HEK293 (cell line): ENCODE results near the gene GLRX.

Experiments
- SETDB1 ChIP-seq: IDR thresholded peaks from one replicate; pipeline ENCODE4 v1.6.1; 2017; ENCODE audit warnings: mild to moderate bottlenecking, low read length, moderate library complexity, mixed read lengths; ENCODE audit not compliant: insufficient read length
- ZBTB1 ChIP-seq: fragments of 450-650 bp; formaldehyde crosslinking; IDR thresholded peaks from 2 replicates; pipeline ENCODE4 v1.5.1; 2016; ENCODE audit warnings: missing biosample characterization, missing genetic modification characterization
- ZBTB10 ChIP-seq: fragments of 450-650 bp; formaldehyde crosslinking; IDR thresholded peaks from 2 replicates; pipeline ENCODE4 v1.5.1; 2016; ENCODE audit warnings: missing biosample characterization, missing genetic modification characterization
- ZBTB26 ChIP-seq: fragments of 450-650 bp; formaldehyde crosslinking; optimal IDR thresholded peaks from 2 replicates; pipeline ENCODE3; 2016; ENCODE audit warnings: missing biosample characterization, mild to moderate bottlenecking, missing genetic modification characterization
- ZBTB49 ChIP-seq: fragments of 450-650 bp; formaldehyde crosslinking; IDR thresholded peaks from 2 replicates; pipeline ENCODE4 v1.5.1; 2016; ENCODE audit warnings: missing biosample characterization, missing genetic modification characterization, low read depth
- ZNF184 ChIP-seq: fragments of 450-650 bp; IDR thresholded peaks from 2 replicates; pipeline ENCODE4 v1.5.1; 2018; ENCODE audit warnings: missing biosample characterization, mild to moderate bottlenecking, missing genetic modification characterization
- ZNF529 ChIP-seq: fragments of 450-650 bp; formaldehyde crosslinking; IDR thresholded peaks from 2 replicates; pipeline ENCODE4 v1.5.1; 2017; ENCODE audit warnings: missing genetic modification characterization, missing biosample characterization; ENCODE audit not compliant: insufficient replicate concordance
- ZNF549 ChIP-seq: fragments of 450-650 bp; IDR thresholded peaks from 2 replicates; pipeline ENCODE4 v1.5.1; 2018; ENCODE audit warnings: missing biosample characterization, missing genetic modification characterization, mild to moderate bottlenecking, inconsistent platforms, moderate library complexity
- ZSCAN23 ChIP-seq: fragments of 450-650 bp; formaldehyde crosslinking; IDR thresholded peaks from 2 replicates; pipeline ENCODE4 v1.5.1; 2016; ENCODE audit warnings: missing biosample characterization, missing genetic modification characterization
- TF ChIP-seq, protein P1 (sequence below): fragments of 450-650 bp; formaldehyde crosslinking; IDR thresholded peaks from 2 replicates; pipeline ENCODE4 v1.5.1; 2016; ENCODE audit warnings: missing biosample characterization, missing genetic modification characterization
- TF ChIP-seq, protein P2 (sequence below): fragments of 450-650 bp; formaldehyde crosslinking; IDR thresholded peaks from 2 replicates; pipeline ENCODE4 v1.5.1; 2017; ENCODE audit warnings: missing biosample characterization, missing genetic modification characterization
- TF ChIP-seq, protein P3 (sequence below): fragments of 450-650 bp; formaldehyde crosslinking; IDR thresholded peaks from 2 replicates; pipeline ENCODE4 v1.5.1; 2016; ENCODE audit warnings: missing biosample characterization, missing genetic modification characterization

DNA sequence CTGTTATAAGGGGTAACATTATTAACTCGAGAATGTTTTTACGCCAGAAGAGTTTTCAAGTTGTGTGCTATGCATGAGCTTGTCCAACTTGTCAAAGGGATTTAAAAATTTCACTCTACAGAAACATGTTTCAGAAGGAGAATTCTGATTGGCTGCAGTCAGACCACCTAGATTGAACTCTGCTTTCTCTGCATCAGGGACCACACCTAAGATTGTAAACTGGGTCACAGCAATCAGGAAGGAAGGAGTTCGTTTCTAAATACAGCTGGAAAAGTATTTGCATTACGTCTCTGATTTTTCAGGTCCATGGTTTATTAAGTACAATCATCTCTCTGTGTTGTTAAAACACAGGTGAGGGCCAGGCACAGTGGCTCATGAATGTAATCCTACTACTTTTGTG, 5.8 kb downstream of the GLRX start:
- TF ChIP-seq ZNF529 (tag by site-specific recombination) = no peak
- TF ChIP-seq, protein P1, sequence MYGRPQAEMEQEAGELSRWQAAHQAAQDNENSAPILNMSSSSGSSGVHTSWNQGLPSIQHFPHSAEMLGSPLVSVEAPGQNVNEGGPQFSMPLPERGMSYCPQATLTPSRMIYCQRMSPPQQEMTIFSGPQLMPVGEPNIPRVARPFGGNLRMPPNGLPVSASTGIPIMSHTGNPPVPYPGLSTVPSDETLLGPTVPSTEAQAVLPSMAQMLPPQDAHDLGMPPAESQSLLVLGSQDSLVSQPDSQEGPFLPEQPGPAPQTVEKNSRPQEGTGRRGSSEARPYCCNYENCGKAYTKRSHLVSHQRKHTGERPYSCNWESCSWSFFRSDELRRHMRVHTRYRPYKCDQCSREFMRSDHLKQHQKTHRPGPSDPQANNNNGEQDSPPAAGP (tag by site-specific recombination) = no peak
- no peak for TF ChIP-seq ZSCAN23
- no peak for TF ChIP-seq ZBTB26 (tag by site-specific recombination)
- no peak for TF ChIP-seq ZNF184
- TF ChIP-seq SETDB1 = no peak
- no peak for TF ChIP-seq ZBTB1 (tag by site-specific recombination)
- TF ChIP-seq, protein P2, sequence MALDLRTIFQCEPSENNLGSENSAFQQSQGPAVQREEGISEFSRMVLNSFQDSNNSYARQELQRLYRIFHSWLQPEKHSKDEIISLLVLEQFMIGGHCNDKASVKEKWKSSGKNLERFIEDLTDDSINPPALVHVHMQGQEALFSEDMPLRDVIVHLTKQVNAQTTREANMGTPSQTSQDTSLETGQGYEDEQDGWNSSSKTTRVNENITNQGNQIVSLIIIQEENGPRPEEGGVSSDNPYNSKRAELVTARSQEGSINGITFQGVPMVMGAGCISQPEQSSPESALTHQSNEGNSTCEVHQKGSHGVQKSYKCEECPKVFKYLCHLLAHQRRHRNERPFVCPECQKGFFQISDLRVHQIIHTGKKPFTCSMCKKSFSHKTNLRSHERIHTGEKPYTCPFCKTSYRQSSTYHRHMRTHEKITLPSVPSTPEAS (tag by site-specific recombination) = no peak
- no peak for TF ChIP-seq ZBTB49 (tag by site-specific recombination)
- TF ChIP-seq ZBTB10 (tag by site-specific recombination) = no peak
- TF ChIP-seq ZNF549 (tag by site-specific recombination) = no peak
- TF ChIP-seq, protein P3, sequence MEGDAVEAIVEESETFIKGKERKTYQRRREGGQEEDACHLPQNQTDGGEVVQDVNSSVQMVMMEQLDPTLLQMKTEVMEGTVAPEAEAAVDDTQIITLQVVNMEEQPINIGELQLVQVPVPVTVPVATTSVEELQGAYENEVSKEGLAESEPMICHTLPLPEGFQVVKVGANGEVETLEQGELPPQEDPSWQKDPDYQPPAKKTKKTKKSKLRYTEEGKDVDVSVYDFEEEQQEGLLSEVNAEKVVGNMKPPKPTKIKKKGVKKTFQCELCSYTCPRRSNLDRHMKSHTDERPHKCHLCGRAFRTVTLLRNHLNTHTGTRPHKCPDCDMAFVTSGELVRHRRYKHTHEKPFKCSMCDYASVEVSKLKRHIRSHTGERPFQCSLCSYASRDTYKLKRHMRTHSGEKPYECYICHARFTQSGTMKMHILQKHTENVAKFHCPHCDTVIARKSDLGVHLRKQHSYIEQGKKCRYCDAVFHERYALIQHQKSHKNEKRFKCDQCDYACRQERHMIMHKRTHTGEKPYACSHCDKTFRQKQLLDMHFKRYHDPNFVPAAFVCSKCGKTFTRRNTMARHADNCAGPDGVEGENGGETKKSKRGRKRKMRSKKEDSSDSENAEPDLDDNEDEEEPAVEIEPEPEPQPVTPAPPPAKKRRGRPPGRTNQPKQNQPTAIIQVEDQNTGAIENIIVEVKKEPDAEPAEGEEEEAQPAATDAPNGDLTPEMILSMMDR (tag by site-specific recombination) = no peak
